H1 (cell line): ENCODE data around the gene ENPEP. TPM values are rescaled to one million over a fixed set of nuclear protein-coding genes. Genes with fewer than 3 reads are reported as not detected.

Experiments used
- ATF2 ChIP-seq: IDR thresholded peaks from 2 replicates; pipeline ENCODE4 v1.6.1; 2012; ENCODE audit warnings: low read length, inconsistent platforms
- BACH1 ChIP-seq: IDR thresholded peaks from 2 replicates; pipeline ENCODE4 v1.6.1; 2012; ENCODE audit warnings: low read length, improper control_type of control experiment
- BRCA1 ChIP-seq: IDR thresholded peaks from 2 replicates; pipeline ENCODE4 v1.6.1; 2012; ENCODE audit warnings: low read depth, low read length, improper control_type of control experiment
- SAP30 ChIP-seq: fragments of 300-600 bp; sonication (generic); IDR thresholded peaks from 2 replicates; pipeline ENCODE4 v1.7.1; 2012; ENCODE audit warnings: low read length, moderate library complexity, mild to moderate bottlenecking, inconsistent platforms; ENCODE audit not compliant: insufficient read depth, insufficient replicate concordance
- SP1 ChIP-seq: IDR thresholded peaks from 2 replicates; pipeline ENCODE4 v1.6.1; 2011; ENCODE audit warnings: low read depth, low read length
- SP2 ChIP-seq: IDR thresholded peaks from 2 replicates; pipeline ENCODE4 v1.6.1; 2012; ENCODE audit warnings: mild to moderate bottlenecking, low read length, inconsistent platforms
- polyA plus RNA-seq, 7 experiments: library from polyadenylated mRNA; depleted of rRNA in 3 of 7; stranded (reverse) in 5 of 7; unstranded in 2 of 7; fragments of >200 nt in 5 of 7; fragments of 200-250 nt in 2 of 7; gene quantifications; 1 replicate in 5 of 7; 2 replicates in 1 of 7; 4 replicates in 1 of 7; pipeline versions ENCODE4 v1.2.1 to v1.2.3, GENCODE V29; 2011 to 2013; ENCODE audit warnings: missing spikeins in 2 of 7, mixed read lengths in 2 of 7
- total RNA-seq: library from RNA; stranded (reverse); fragmentation: NEBNext Ultra II Directional; extraction: Animal tissue kit (Norgen Biotek cat#: 25700); gene quantifications from 2 replicates; pipeline ENCODE4 v1.2.1, GENCODE V29; 2021

The ENPEP gene
- total and polyA plus RNA-seq, 2 of the 8 experiments (the other 6 are each of a cell fraction or from before 2014, with no cell fraction given), result 0.09 to 0.61 TPM

DNA sequence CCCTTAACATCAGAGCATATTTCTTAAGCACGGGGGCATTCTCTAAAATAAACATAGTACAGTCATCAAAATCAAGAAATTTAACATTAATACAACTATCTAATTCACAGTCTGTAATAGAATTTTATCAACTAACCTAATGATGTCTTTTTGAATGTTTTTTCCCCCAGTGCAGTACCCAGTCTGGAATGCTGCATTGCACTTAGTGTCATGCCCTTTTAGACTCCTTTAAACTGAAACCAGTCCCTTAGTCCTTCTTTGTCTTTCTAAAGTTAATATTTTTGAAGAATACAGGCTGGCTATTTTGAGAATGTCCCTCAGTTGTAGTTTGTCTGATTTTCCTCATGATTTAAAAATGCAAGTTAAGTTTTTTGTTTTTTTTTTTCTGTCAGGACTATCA is 9.5 kb downstream of the ENPEP start (continued):
- no peak for TF ChIP-seq BRCA1
- no peak for TF ChIP-seq BACH1
- no peak for TF ChIP-seq ATF2
- no peak for TF ChIP-seq SAP30
- no peak for TF ChIP-seq SP1
- no peak for TF ChIP-seq SP2
